ENCODE results near the gene PDE4D. TPM values are rescaled to one million over a fixed set of nuclear protein-coding genes. Genes with fewer than 3 reads are reported as not detected.

Gene PDE4D
- total and polyA plus RNA-seq, 10 of the 15 experiments (the other 5 are each of a cell fraction or from before 2014, with no cell fraction given): 0.87 to 4.1 (median 2.2) TPM

DNA sequence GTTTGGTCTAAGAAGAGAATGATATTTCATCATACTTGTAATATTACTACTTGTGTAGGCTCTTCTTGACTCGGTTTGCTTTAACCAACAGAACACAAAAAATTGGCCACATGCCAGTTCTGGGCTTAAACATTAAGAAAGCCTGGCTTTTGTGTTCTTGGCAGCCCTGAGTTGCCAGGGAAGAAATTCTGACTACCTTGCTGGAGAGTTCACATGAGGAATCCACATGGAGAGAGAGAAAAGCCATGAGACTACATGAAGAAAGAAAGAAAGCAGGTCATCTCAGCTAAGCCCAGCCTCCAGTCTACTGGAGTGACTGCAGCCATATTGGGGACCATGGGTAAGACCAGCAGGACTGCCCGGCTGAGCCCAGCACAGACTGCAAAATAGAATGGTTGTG is 785.8 kb downstream of the PDE4D start (continued):
- TF ChIP-seq ZNF384 (IDR thresholded peaks at IDR 0.05; ENCODE audit: borderline replicate concordance, low read depth, low read length) (no peak), RUNX3 (IDR thresholded peaks at IDR 0.05; ENCODE audit: low read length) (no peak), STAT1 (conservative IDR thresholded peaks at IDR 0.05) (no peak), ESRRA (IDR thresholded peaks at IDR 0.05; ENCODE audit: low read length) (no peak)
- TF ChIP-seq, protein P1, sequence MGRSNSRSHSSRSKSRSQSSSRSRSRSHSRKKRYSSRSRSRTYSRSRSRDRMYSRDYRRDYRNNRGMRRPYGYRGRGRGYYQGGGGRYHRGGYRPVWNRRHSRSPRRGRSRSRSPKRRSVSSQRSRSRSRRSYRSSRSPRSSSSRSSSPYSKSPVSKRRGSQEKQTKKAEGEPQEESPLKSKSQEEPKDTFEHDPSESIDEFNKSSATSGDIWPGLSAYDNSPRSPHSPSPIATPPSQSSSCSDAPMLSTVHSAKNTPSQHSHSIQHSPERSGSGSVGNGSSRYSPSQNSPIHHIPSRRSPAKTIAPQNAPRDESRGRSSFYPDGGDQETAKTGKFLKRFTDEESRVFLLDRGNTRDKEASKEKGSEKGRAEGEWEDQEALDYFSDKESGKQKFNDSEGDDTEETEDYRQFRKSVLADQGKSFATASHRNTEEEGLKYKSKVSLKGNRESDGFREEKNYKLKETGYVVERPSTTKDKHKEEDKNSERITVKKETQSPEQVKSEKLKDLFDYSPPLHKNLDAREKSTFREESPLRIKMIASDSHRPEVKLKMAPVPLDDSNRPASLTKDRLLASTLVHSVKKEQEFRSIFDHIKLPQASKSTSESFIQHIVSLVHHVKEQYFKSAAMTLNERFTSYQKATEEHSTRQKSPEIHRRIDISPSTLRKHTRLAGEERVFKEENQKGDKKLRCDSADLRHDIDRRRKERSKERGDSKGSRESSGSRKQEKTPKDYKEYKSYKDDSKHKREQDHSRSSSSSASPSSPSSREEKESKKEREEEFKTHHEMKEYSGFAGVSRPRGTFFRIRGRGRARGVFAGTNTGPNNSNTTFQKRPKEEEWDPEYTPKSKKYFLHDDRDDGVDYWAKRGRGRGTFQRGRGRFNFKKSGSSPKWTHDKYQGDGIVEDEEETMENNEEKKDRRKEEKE (IDR thresholded peaks at IDR 0.05): no peak

DNA sequence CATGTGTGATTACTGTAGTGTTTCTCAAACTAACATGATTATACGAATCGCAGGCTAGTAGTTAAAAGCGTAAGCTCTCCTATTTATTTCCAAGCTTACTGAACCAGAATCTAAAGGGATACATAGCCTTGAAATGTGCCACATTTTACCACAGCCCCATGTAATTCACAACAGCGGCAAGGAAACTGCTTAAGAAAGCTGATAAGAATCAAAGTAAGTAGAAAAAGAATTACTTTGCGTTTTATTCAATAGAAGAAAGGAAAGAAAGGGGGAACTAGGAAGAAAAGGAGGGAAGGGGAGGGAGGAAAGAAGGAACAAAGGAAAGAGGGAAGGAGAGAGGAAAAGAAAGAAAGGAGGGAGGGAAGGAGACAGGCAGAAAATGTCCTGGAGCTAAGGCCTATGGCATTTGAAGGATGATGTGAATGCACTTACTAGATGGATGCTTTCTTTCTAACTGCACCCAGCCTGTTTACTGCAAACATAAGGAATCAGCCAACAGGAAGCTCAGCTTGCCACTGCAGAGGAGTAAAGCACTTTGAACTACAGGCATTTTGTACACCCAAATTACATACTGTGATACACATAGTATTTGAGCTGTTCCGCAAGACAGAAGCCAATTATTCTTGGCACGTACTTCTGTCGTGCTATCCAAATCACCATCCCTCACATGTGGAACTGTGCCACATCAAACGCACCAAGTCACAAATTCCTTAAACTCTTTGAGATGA is 789.0 kb downstream of the PDE4D start:
- ChIA-PET SMC1A (ENCODE audit: uncharacterized antibody, unreplicated experiment) (interaction anchor here (0.6 to 1.5 kb wide), 3 partner anchors 9 to 452 kb away, joined by 3 to 5 read pairs (median 3); no protein-coding TSS in a partner anchor), RAD21 (ENCODE audit: unreplicated experiment) (interaction anchor here (0.8 kb wide), 1 partner anchor 20 kb away, joined by 3 read pairs; no protein-coding TSS in a partner anchor), POLR2A (no interaction called here), CTCF (no interaction called here)
- WGBS (ENCODE audit: insufficient coverage, insufficient replicate concordance, low lambda C conversion rate, missing lambda C conversion rate): 72% methylated on average over 9 of the region's 9 CpGs
- H3K36me3 ChIP-seq (ENCODE audit: control insufficient read depth in 2 of 2, insufficient read depth in 2 of 2, low read length in 1 of 2): no peaks in the 10 kb centered on the region
- H2AFZ ChIP-seq (ENCODE audit: control insufficient read depth, low read depth, low read length): no peak overlapping the region
- no peak overlapping the region for H3K9ac ChIP-seq (ENCODE audit: control insufficient read depth, insufficient read depth, low read length)
- no peaks in the 10 kb centered on the region for H3K9me3 ChIP-seq (replicated peaks; ENCODE audit: control insufficient read depth, insufficient read depth, low read length)
- no TSS peak for BruUV-seq (replicated peaks)
- ATAC-seq (no peak), DNase-seq (ENCODE audit: low read depth, low spot score) (no peak), FAIRE-seq (no peak)
- intact Hi-C loops (cut with micrococcal nuclease; ENCODE audit: unreplicated experiment): no loop called here
- no peak overlapping the region for H3K27ac ChIP-seq (ENCODE audit: control insufficient read depth, insufficient read depth)
- no peaks in the 10 kb centered on the region for H4K20me1 ChIP-seq (ENCODE audit: control insufficient read depth, insufficient read depth)
- H3K4me1 ChIP-seq (ENCODE audit: control insufficient read depth, insufficient read depth, low read length): no peaks in the 10 kb centered on the region
- H3K27me3 ChIP-seq (replicated peaks in 1 of 2; ENCODE audit: control insufficient read depth in 2 of 2, insufficient read depth in 2 of 2, low read length in 1 of 2): no peaks in the 10 kb centered on the region
- H3K4me3 ChIP-seq: no peak overlapping the region
- no peaks in the 10 kb centered on the region for H3K79me2 ChIP-seq (ENCODE audit: control insufficient read depth, insufficient read depth, low read length)
- in situ Hi-C loops (cut with MboI): no loop called here
- no peak overlapping the region for H3K4me2 ChIP-seq (ENCODE audit: control insufficient read depth, insufficient read depth)
- no peak for TF ChIP-seq ZNF207 (IDR thresholded peaks at IDR 0.05; ENCODE audit: borderline replicate concordance)
- TF ChIP-seq SMC3 (IDR thresholded peaks at IDR 0.05; ENCODE audit: borderline replicate concordance, low read length): no peak
- TF ChIP-seq TAF1 (IDR thresholded peaks at IDR 0.05; ENCODE audit: borderline replicate concordance, low read depth, low read length): no peak
- TF ChIP-seq HCFC1 (IDR thresholded peaks at IDR 0.05; ENCODE audit: low read length): no peak
- no peak for TF ChIP-seq JUND (IDR thresholded peaks at IDR 0.05; ENCODE audit: low read depth, low read length)

Measured in GM12878 (cell line).